ENCODE results near the gene PICK1. TPM values are rescaled to one million over a fixed set of nuclear protein-coding genes. Genes with fewer than 3 reads are reported as not detected.
"Not testable (repeated sequence)": the region's sequence is repeated elsewhere in the genome, so short reads cannot be mapped to it uniquely, and the experiment has no call there.

PICK1 gene
- total and polyA plus RNA-seq, 10 of the 15 experiments (the other 5 are each of a cell fraction or from before 2014, with no cell fraction given) = 0.07 to 19.2 (median 10.9) TPM

GRCh38 chr22:38037367-38038150 lies 19.6 kb upstream of the PICK1 start:
- RAD21 ChIA-PET (ENCODE audit: unreplicated experiment) = interaction anchor here (1.3 kb wide), 1 partner anchor 15 kb away, joined by 3 read pairs; no protein-coding TSS in a partner anchor

GRCh38 chr22:38038426-38038825 lies 18.8 kb upstream of the PICK1 start:
- RAD21 ChIA-PET (ENCODE audit: unreplicated experiment) = interaction anchor here (1.3 kb wide), 1 partner anchor 14 kb away, joined by 3 read pairs; no protein-coding TSS in a partner anchor
- CTCF ChIA-PET = interaction anchor here (0.8 to 2.1 kb wide), 2 partner anchors 11 to 14 kb away, joined by 3 to 8 read pairs; no protein-coding TSS in a partner anchor
- BruUV-seq (replicated peaks) = no TSS peak
- H2AFZ ChIP-seq (ENCODE audit: control insufficient read depth, low read depth, low read length) = no peak overlapping the region
- ATAC-seq = no peak
- no peak overlapping the region for H3K4me3 ChIP-seq
- H3K79me2 ChIP-seq (ENCODE audit: control insufficient read depth, insufficient read depth, low read length) = no peaks in the 10 kb centered on the region
- no peaks in the 10 kb centered on the region for H4K20me1 ChIP-seq (ENCODE audit: control insufficient read depth, insufficient read depth)
- SMC1A ChIA-PET (ENCODE audit: uncharacterized antibody, unreplicated experiment) = no interaction called here
- H3K4me1 ChIP-seq (ENCODE audit: control insufficient read depth, insufficient read depth, low read length) = peaks cover 7% of the 10 kb centered on the region; the same call in 1 of the 2 replicates
- intact Hi-C loops (cut with micrococcal nuclease; ENCODE audit: unreplicated experiment) = no loop called here
- in situ Hi-C loops (cut with MboI) = no loop called here
- no peaks in the 10 kb centered on the region; a peak in 1 of 4 replicates for H3K27me3 ChIP-seq (replicated peaks in 1 of 2; ENCODE audit: control insufficient read depth in 2 of 2, insufficient read depth in 2 of 2, low read length in 1 of 2)
- POLR2A ChIA-PET = no interaction called here
- H3K36me3 ChIP-seq (ENCODE audit: control insufficient read depth in 2 of 2, insufficient read depth in 2 of 2, low read length in 1 of 2) = no peaks in the 10 kb centered on the region
- H3K9ac ChIP-seq (ENCODE audit: control insufficient read depth, insufficient read depth, low read length) = no peak overlapping the region
- H3K9me3 ChIP-seq (replicated peaks; ENCODE audit: control insufficient read depth, insufficient read depth, low read length) = no peaks in the 10 kb centered on the region
- no peak for TF ChIP-seq ZNF217 (IDR thresholded peaks at IDR 0.05)
- no peak for TF ChIP-seq SPI1 (IDR thresholded peaks at IDR 0.05; ENCODE audit: borderline replicate concordance, insufficient read depth, low read depth, low read length)
- TF ChIP-seq POLR2A (IDR thresholded peaks at IDR 0.05; ENCODE audit: low read depth, low read length) = no peak
- TF ChIP-seq IKZF1 (conservative IDR thresholded peaks at IDR 0.05) = no peak
- no peak for TF ChIP-seq PAX5 (IDR thresholded peaks at IDR 0.05; ENCODE audit: borderline replicate concordance, low read depth, low read length)
- WGBS (ENCODE audit: insufficient coverage, insufficient replicate concordance, low lambda C conversion rate, missing lambda C conversion rate) = 79% methylated on average over 14 of the region's 23 CpGs
- no peak for DNase-seq (ENCODE audit: low read depth, low spot score)
- FAIRE-seq = no peak
- H3K4me2 ChIP-seq (ENCODE audit: control insufficient read depth, insufficient read depth) = no peak overlapping the region
- no peak overlapping the region for H3K27ac ChIP-seq (ENCODE audit: control insufficient read depth, insufficient read depth)

More at GRCh38 chr22:38037367-38038150, 19.6 kb upstream of the PICK1 start:
- SMC1A ChIA-PET (ENCODE audit: uncharacterized antibody, unreplicated experiment); FAIRE-seq; H3K36me3 ChIP-seq (ENCODE audit: control insufficient read depth in 2 of 2, insufficient read depth in 2 of 2, low read length in 1 of 2); H3K4me1 ChIP-seq (ENCODE audit: control insufficient read depth, insufficient read depth, low read length); H3K79me2 ChIP-seq (ENCODE audit: control insufficient read depth, insufficient read depth, low read length); intact Hi-C loops (cut with micrococcal nuclease; ENCODE audit: unreplicated experiment); H3K27me3 ChIP-seq (replicated peaks in 1 of 2; ENCODE audit: control insufficient read depth in 2 of 2, insufficient read depth in 2 of 2, low read length in 1 of 2); H3K27ac ChIP-seq (ENCODE audit: control insufficient read depth, insufficient read depth); H3K4me2 ChIP-seq (ENCODE audit: control insufficient read depth, insufficient read depth); BruUV-seq (replicated peaks); H2AFZ ChIP-seq (ENCODE audit: control insufficient read depth, low read depth, low read length); H3K9ac ChIP-seq (ENCODE audit: control insufficient read depth, insufficient read depth, low read length); ATAC-seq; DNase-seq (ENCODE audit: low read depth, low spot score); H4K20me1 ChIP-seq (ENCODE audit: control insufficient read depth, insufficient read depth); in situ Hi-C loops (cut with MboI); H3K9me3 ChIP-seq (replicated peaks; ENCODE audit: control insufficient read depth, insufficient read depth, low read length); H3K4me3 ChIP-seq: not testable (repeated sequence)
- POLR2A ChIA-PET = interaction anchor here (0.6 kb wide), 1 partner anchor 318 kb away, joined by 10 read pairs; no protein-coding TSS in a partner anchor
- CTCF ChIA-PET = interaction anchor here (0.8 to 2.1 kb wide), 3 partner anchors 12 to 447 kb away, joined by 3 to 8 read pairs (median 4); no protein-coding TSS in a partner anchor
- WGBS (ENCODE audit: insufficient coverage, insufficient replicate concordance, low lambda C conversion rate, missing lambda C conversion rate) = 60% methylated on average over 13 of the region's 13 CpGs
